Activated T-helper 2 cell treated with anti-CD3 and anti-CD28 coated beads, Interferon-gamma antibody, Interleukin-2, Interleukin-4, amounts not matched to agents 10 μg/mL and 5 μg/mL and 100 μg/mL, durations not matched to agents 14 hours and 24 hours and 36 hours (primary cell): Measurements from ENCODE around the gene TMCO4. TPM values are rescaled to one million over a fixed set of nuclear protein-coding genes. Genes with fewer than 3 reads are reported as not detected.
"Not testable (repeated sequence)": the region's sequence is repeated elsewhere in the genome, so short reads cannot be mapped to it uniquely, and the experiment has no call there.

Experiments
- DNase-seq: peaks from one replicate; pipeline ENCODE4 v3.0.0; 2021; ENCODE audit warnings: low spot score
- H3K27ac Mint-ChIP-seq: one replicate; pipeline ENCODE4 v1.8.0; 2021; ENCODE audit warnings: mixed read lengths
- H3K27me3 Mint-ChIP-seq: one replicate; pipeline ENCODE4 v1.8.0; 2021; ENCODE audit warnings: low read depth, mixed read lengths
- H3K36me3 Mint-ChIP-seq: one replicate; pipeline ENCODE4 v1.8.0; 2021; ENCODE audit warnings: low read depth, mixed read lengths
- H3K4me1 Mint-ChIP-seq: one replicate; pipeline ENCODE4 v1.8.0; 2021; ENCODE audit warnings: low read depth, mixed read lengths
- H3K4me3 Mint-ChIP-seq: one replicate; pipeline ENCODE4 v1.8.0; 2021; ENCODE audit warnings: low read depth, mild to moderate bottlenecking, moderate library complexity, mixed read lengths
- H3K9me3 Mint-ChIP-seq: one replicate; pipeline ENCODE4 v1.8.0; 2021; ENCODE audit warnings: mixed read lengths
- intact Hi-C: fragments of 100-400 bp; cut with micrococcal nuclease; formaldehyde crosslinking; loops from one replicate; pipeline ENCODE4 v1.15.1; 2023
- total RNA-seq: library from RNA; stranded (reverse); gene quantifications from 2 replicates; pipeline ENCODE4 v1.2.3, GENCODE V29; 2022

The TMCO4 gene
- total RNA-seq, 1 donor from 2014 or later = 12.9 TPM

- H3K27me3 Mint-ChIP-seq = peaks cover 12% of the 10 kb centered on the region
- no peaks in the 10 kb centered on the region for H3K9me3 Mint-ChIP-seq
- no peak for DNase-seq
- peak overlapping the region; percentile 98 for H3K4me3 Mint-ChIP-seq
- peaks cover 3% of the 10 kb centered on the region for H3K36me3 Mint-ChIP-seq
- H3K4me1 Mint-ChIP-seq = peaks cover 32% of the 10 kb centered on the region
- intact Hi-C loops = no loop called here
- no peak overlapping the region for H3K27ac Mint-ChIP-seq
These were observed 153.1 kb downstream of the TMCO4 start for GRCh38 chr1:19646377-19647319.

- DNase-seq = no peak
- Mint-ChIP-seq H3K4me3 (peak overlapping the region; percentile 98), H3K27ac (no peak overlapping the region), H3K9me3 (no peaks in the 10 kb centered on the region), H3K27me3 (peaks cover 17% of the 10 kb centered on the region), H3K36me3 (peaks cover 3% of the 10 kb centered on the region), H3K4me1 (peaks cover 31% of the 10 kb centered on the region)
- intact Hi-C loops = loop anchor here (2.0 kb wide), 2 partner anchors 49 to 255 kb away; a partner anchor contains a TSS
These were observed 154.1 kb downstream of the TMCO4 start for GRCh38 chr1:19645411-19646251.

GRCh38 chr1:19644681-19645410, 154.9 kb downstream of the TMCO4 start:
- no peaks in the 10 kb centered on the region for H3K9me3 Mint-ChIP-seq
- intact Hi-C loops = loop anchor here (2.0 kb wide), 2 partner anchors 48 to 254 kb away; a partner anchor contains a TSS
- peaks cover 3% of the 10 kb centered on the region for H3K36me3 Mint-ChIP-seq
- peak overlapping the region; percentile 83 for H3K27ac Mint-ChIP-seq
- DNase-seq = peak; percentile 40
- peaks cover 17% of the 10 kb centered on the region for H3K27me3 Mint-ChIP-seq
- peak overlapping the region; percentile 98 for H3K4me3 Mint-ChIP-seq
- peaks cover 28% of the 10 kb centered on the region for H3K4me1 Mint-ChIP-seq

- Mint-ChIP-seq H3K4me3 (no peak overlapping the region), H3K27me3 (peaks cover 17% of the 10 kb centered on the region), H3K27ac (no peak overlapping the region), H3K36me3 (peaks cover 3% of the 10 kb centered on the region), H3K9me3 (no peaks in the 10 kb centered on the region), H3K4me1 (peaks cover 28% of the 10 kb centered on the region)
- intact Hi-C loops = loop anchor here (2.0 kb wide), 2 partner anchors 48 to 254 kb away; a partner anchor contains a TSS
- DNase-seq = no peak
These were observed 155.4 kb downstream of the TMCO4 start for GRCh38 chr1:19644395-19644680.

GRCh38 chr1:19643602-19644394, 155.9 kb downstream of the TMCO4 start, which contains the start of gene NBL1:
Gene NBL1 (plus strand): TSS chr1:19644311. CDS start chr1:19655031, 10,720 bp downstream.
- H3K36me3 Mint-ChIP-seq = peaks cover 3% of the 10 kb centered on the region
- H3K4me1 Mint-ChIP-seq = peaks cover 28% of the 10 kb centered on the region
- intact Hi-C loops = loop anchor here (2.0 kb wide), 2 partner anchors 47 to 253 kb away; a partner anchor contains a TSS
- peak; percentile 71 for DNase-seq
- H3K4me3 Mint-ChIP-seq = peak within 1 kb of the TSS; percentile 98
- H3K27me3 Mint-ChIP-seq = peaks cover 17% of the 10 kb centered on the region
- no peaks in the 10 kb centered on the region for H3K9me3 Mint-ChIP-seq
- peak within 1 kb of the TSS; percentile 83 for H3K27ac Mint-ChIP-seq

DNA sequence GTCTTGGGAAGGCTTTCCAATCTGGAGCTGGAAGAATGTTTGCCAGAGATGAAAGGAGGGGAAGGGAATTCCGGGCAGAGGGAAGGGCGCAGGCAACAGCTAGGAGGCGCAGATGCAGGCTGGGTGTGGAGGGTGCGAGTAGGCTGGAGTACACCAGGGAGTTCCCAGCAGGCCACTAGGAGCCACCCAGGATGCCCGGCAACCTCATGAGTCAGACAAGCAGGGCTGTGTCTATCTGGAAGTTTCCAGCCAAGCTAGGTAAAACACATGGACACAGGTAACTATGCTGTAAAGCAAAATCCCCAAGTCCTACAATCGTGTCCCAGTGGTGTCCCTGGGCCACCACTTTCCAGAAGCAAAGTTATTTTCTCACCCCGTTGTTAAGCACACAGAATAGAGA, 156.6 kb downstream of the TMCO4 start:
- peaks cover 3% of the 10 kb centered on the region for H3K36me3 Mint-ChIP-seq

DNA sequence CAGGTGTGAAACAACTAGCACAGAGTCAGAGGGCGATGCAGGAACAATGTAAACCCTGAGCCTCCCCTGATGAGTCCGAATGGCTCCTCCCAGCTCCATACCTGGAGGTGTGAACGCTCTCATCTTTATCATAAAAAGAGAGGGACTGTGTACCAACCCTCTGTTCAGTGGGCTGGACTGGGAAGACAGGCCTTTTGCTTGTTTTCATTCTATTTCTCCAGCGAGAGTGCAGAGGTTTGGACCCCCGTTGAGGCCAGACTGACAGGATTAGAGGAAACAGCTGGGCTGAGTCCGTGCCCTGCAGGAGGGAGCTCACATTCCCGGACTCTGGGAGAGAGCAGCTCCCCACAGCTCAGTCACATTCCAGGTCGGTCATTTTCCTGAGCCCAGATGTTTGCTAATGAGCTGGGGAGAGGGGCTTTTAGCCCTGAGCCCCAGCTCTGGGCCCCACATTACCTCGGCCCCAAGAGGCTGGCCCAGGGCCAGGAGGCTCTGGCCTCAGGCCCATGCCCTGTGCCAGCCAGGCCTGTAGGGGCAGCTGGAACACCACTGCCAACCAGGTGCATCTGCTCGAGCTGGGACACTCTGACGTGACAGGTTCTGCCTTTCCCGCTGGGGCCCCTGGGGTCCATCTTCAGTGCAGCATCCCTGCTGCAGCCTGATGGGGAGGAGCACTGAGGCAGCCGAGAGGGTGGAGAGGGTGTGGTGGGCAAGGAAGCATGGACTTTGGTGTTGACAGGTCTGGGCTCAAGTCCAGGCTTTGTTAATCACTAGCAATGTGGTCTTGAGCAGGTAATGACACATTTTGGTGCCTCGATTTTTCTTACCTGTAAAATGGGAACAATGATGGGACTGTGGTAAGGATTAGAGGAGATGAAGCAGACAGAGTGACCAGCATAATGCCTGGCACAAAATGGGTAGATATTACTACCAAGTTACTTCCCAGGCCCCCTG, 159.1 kb downstream of the TMCO4 start:
- intact Hi-C loops = no loop called here
- peaks cover 8% of the 10 kb centered on the region for H3K4me1 Mint-ChIP-seq
- no peaks in the 10 kb centered on the region for H3K9me3 Mint-ChIP-seq
- H3K4me3 Mint-ChIP-seq = no peak overlapping the region
- no peak for DNase-seq
- H3K27ac Mint-ChIP-seq = no peak overlapping the region
- peaks cover 17% of the 10 kb centered on the region for H3K27me3 Mint-ChIP-seq
- peaks cover 3% of the 10 kb centered on the region for H3K36me3 Mint-ChIP-seq

More for the DNA sequence above, 156.6 kb downstream of the TMCO4 start:
- H3K27me3 Mint-ChIP-seq = peaks cover 17% of the 10 kb centered on the region
- H3K9me3 Mint-ChIP-seq = no peaks in the 10 kb centered on the region
- peak overlapping the region; percentile 73 for H3K27ac Mint-ChIP-seq
- intact Hi-C loops = no loop called here
- H3K4me1 Mint-ChIP-seq = peaks cover 28% of the 10 kb centered on the region
- peak overlapping the region; percentile 84 for H3K4me3 Mint-ChIP-seq
- no peak for DNase-seq

- Mint-ChIP-seq H3K9me3 (no peaks in the 10 kb centered on the region), H3K4me1 (peaks cover 7% of the 10 kb centered on the region), H3K36me3 (peaks cover 3% of the 10 kb centered on the region), H3K4me3 (no peak overlapping the region), H3K27ac (no peak overlapping the region), H3K27me3 (peaks cover 17% of the 10 kb centered on the region)
- no peak for DNase-seq
- intact Hi-C loops = no loop called here
These were observed 159.7 kb downstream of the TMCO4 start for GRCh38 chr1:19639999-19640362.

DNA sequence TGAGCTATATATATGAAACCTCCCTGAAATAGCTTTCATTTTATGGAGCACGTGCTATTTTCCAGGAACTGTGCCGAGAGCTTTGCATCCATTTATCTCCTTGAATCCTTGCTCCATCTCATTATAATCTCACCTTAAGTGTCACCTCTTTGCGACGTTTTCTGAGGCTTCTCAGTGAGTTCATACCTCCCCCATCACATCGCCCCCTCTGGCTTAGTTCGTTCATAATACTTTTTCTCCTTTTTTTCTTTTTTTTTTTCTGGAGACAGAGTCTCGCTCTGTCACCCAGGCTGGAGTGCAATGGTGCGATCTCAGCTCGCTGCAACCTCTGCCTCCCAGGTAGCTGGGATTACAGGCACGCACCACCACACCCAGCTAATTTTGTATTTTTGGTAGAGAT, 160.5 kb downstream of the TMCO4 start:
- H3K27ac Mint-ChIP-seq, DNase-seq, H3K4me1 Mint-ChIP-seq, H3K4me3 Mint-ChIP-seq, H3K36me3 Mint-ChIP-seq, intact Hi-C loops, H3K9me3 Mint-ChIP-seq: not testable (repeated sequence)
- H3K27me3 Mint-ChIP-seq = peaks cover 17% of the 10 kb centered on the region

- no peaks in the 10 kb centered on the region for H3K36me3 Mint-ChIP-seq
- H3K9me3 Mint-ChIP-seq = no peaks in the 10 kb centered on the region
- DNase-seq = no peak
- H3K27me3 Mint-ChIP-seq = peaks cover 8% of the 10 kb centered on the region
- H3K27ac Mint-ChIP-seq = no peak overlapping the region
- H3K4me1 Mint-ChIP-seq = peaks cover 1% of the 10 kb centered on the region
- H3K4me3 Mint-ChIP-seq = no peak overlapping the region
- intact Hi-C loops = no loop called here
These were observed 162.1 kb downstream of the TMCO4 start for GRCh38 chr1:19637606-19638005.

DNA sequence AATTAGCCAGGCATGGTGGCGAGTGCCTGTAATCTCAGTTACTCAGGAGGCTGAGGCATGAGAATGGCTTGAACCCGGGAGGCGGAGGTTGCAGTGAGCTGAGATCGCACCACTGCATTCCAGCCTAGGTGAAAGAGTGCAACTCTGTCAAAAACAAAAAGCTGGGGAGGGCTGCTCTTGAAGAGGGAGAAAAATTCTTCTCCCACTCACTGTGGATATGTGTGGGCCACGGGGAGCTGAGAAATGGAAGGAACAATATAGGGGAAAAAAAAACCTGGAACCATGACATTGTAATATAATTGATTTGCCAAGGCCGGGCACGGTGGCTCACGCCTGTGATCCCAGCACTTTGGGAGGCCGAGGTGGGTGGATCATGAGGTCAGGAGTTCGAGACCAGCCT, 163.0 kb downstream of the TMCO4 start:
- H3K27me3 Mint-ChIP-seq = not testable (repeated sequence)

More for the DNA sequence above, 163.0 kb downstream of the TMCO4 start:
- H3K4me3 Mint-ChIP-seq, H3K9me3 Mint-ChIP-seq, H3K27ac Mint-ChIP-seq, DNase-seq, intact Hi-C loops, H3K36me3 Mint-ChIP-seq, H3K4me1 Mint-ChIP-seq: not testable (repeated sequence)
